ENCODE measurements around the gene KCNIP3. TPM values are rescaled to one million over a fixed set of nuclear protein-coding genes. Genes with fewer than 3 reads are reported as not detected.
A peak's percentile ranks its signal among the peaks of the same experiment; 100 is the strongest.
"Not testable (repeated sequence)": the region's sequence is repeated elsewhere in the genome, so short reads cannot be mapped to it uniquely, and the experiment has no call there.

KCNIP3 gene
- total RNA-seq, 2 donors from 2014 or later = not detected

GRCh38 chr2:95401480-95401879, 104.3 kb downstream of the KCNIP3 start:
- DNase-seq (no peak), ATAC-seq (no peak)
- Mint-ChIP-seq H3K27me3 (peaks cover 4% of the 10 kb centered on the region), H3K36me3 (ENCODE audit: low read depth) (no peaks in the 10 kb centered on the region), H3K4me1 (peaks cover 23% of the 10 kb centered on the region), H3K4me3 (peak overlapping the region; percentile 97), H3K27ac (peak overlapping the region; percentile 96)
- H3K9me3 ChIP-seq (ENCODE audit: control insufficient read depth, low read length, poor library complexity, severe bottlenecking) = no peaks in the 10 kb centered on the region

GRCh38 chr2:95402004-95402369, 104.8 kb downstream of the KCNIP3 start:
- H3K36me3 Mint-ChIP-seq (ENCODE audit: low read depth); H3K27me3 Mint-ChIP-seq; DNase-seq; H3K9me3 ChIP-seq (ENCODE audit: control insufficient read depth, low read length, poor library complexity, severe bottlenecking): not testable (repeated sequence)
- ATAC-seq = peak; percentile 23
- peak overlapping the region; percentile 96 for H3K27ac Mint-ChIP-seq
- peak overlapping the region; percentile 97 for H3K4me3 Mint-ChIP-seq
- peaks cover 22% of the 10 kb centered on the region for H3K4me1 Mint-ChIP-seq

GRCh38 chr2:95402370-95403203, 105.4 kb downstream of the KCNIP3 start, which contains the start of gene FAHD2A:
Gene FAHD2A, plus strand, starts transcription at chr2:95402708. Its CDS starts 2,851 bp downstream, at chr2:95405559.
- no peaks in the 10 kb centered on the region for H3K9me3 ChIP-seq (ENCODE audit: control insufficient read depth, low read length, poor library complexity, severe bottlenecking)
- ATAC-seq (peak; percentile 95), DNase-seq (peak; percentile 81 to 90 (median 86))
- Mint-ChIP-seq H3K4me1 (peaks cover 18% of the 10 kb centered on the region), H3K27ac (peak within 1 kb of the TSS; percentile 96), H3K4me3 (peak within 1 kb of the TSS; percentile 97), H3K27me3 (no peaks in the 10 kb centered on the region), H3K36me3 (ENCODE audit: low read depth) (no peaks in the 10 kb centered on the region)

GRCh38 chr2:95403204-95403721, 106.1 kb downstream of the KCNIP3 start:
- not testable (repeated sequence) for H3K9me3 ChIP-seq (ENCODE audit: control insufficient read depth, low read length, poor library complexity, severe bottlenecking); DNase-seq; H3K27me3 Mint-ChIP-seq; H3K36me3 Mint-ChIP-seq (ENCODE audit: low read depth)
- Mint-ChIP-seq H3K4me1 (peaks cover 18% of the 10 kb centered on the region), H3K27ac (peak overlapping the region; percentile 96), H3K4me3 (peak overlapping the region; percentile 97)
- ATAC-seq = peak; percentile 45

- Mint-ChIP-seq H3K4me1 (peaks cover 18% of the 10 kb centered on the region), H3K27ac (peak overlapping the region; percentile 96), H3K4me3 (peak overlapping the region; percentile 97)
- not testable (repeated sequence) for ATAC-seq; DNase-seq; H3K9me3 ChIP-seq (ENCODE audit: control insufficient read depth, low read length, poor library complexity, severe bottlenecking); H3K27me3 Mint-ChIP-seq; H3K36me3 Mint-ChIP-seq (ENCODE audit: low read depth)
Observed at GRCh38 chr2:95403824-95404223, 106.7 kb downstream of the KCNIP3 start.

GRCh38 chr2:95404676-95405075, 107.5 kb downstream of the KCNIP3 start:
- ATAC-seq; H3K36me3 Mint-ChIP-seq (ENCODE audit: low read depth); H3K4me3 Mint-ChIP-seq; H3K27me3 Mint-ChIP-seq; DNase-seq; H3K9me3 ChIP-seq (ENCODE audit: control insufficient read depth, low read length, poor library complexity, severe bottlenecking); H3K27ac Mint-ChIP-seq: not testable (repeated sequence)
- peaks cover 18% of the 10 kb centered on the region for H3K4me1 Mint-ChIP-seq

- not testable (repeated sequence) for H3K36me3 Mint-ChIP-seq (ENCODE audit: low read depth); H3K4me3 Mint-ChIP-seq; ATAC-seq; H3K27me3 Mint-ChIP-seq; H3K9me3 ChIP-seq (ENCODE audit: control insufficient read depth, low read length, poor library complexity, severe bottlenecking); DNase-seq; H3K4me1 Mint-ChIP-seq; H3K27ac Mint-ChIP-seq
Observed at GRCh38 chr2:95411239-95411638, 114.1 kb downstream of the KCNIP3 start.

- not testable (repeated sequence) for H3K9me3 ChIP-seq (ENCODE audit: control insufficient read depth, low read length, poor library complexity, severe bottlenecking); H3K27ac Mint-ChIP-seq; H3K4me3 Mint-ChIP-seq; H3K36me3 Mint-ChIP-seq (ENCODE audit: low read depth); H3K4me1 Mint-ChIP-seq; H3K27me3 Mint-ChIP-seq
- DNase-seq = peak; percentile 27 to 55 (median 40)
- ATAC-seq = peak; percentile 83
Observed at GRCh38 chr2:95414015-95414594, 117.0 kb downstream of the KCNIP3 start.

GRCh38 chr2:95415138-95415537, 118.0 kb downstream of the KCNIP3 start:
- not testable (repeated sequence) for ATAC-seq; H3K36me3 Mint-ChIP-seq (ENCODE audit: low read depth); DNase-seq; H3K4me3 Mint-ChIP-seq; H3K27ac Mint-ChIP-seq; H3K4me1 Mint-ChIP-seq; H3K9me3 ChIP-seq (ENCODE audit: control insufficient read depth, low read length, poor library complexity, severe bottlenecking); H3K27me3 Mint-ChIP-seq

- H3K27me3 Mint-ChIP-seq; H3K4me3 Mint-ChIP-seq; H3K9me3 ChIP-seq (ENCODE audit: control insufficient read depth, low read length, poor library complexity, severe bottlenecking); ATAC-seq; H3K27ac Mint-ChIP-seq; H3K4me1 Mint-ChIP-seq; H3K36me3 Mint-ChIP-seq (ENCODE audit: low read depth); DNase-seq: not testable (repeated sequence)
Observed at GRCh38 chr2:95415561-95415960, 118.4 kb downstream of the KCNIP3 start.

- H3K9me3 ChIP-seq (ENCODE audit: control insufficient read depth, low read length, poor library complexity, severe bottlenecking); H3K36me3 Mint-ChIP-seq (ENCODE audit: low read depth); DNase-seq; ATAC-seq; H3K4me3 Mint-ChIP-seq; H3K27ac Mint-ChIP-seq; H3K27me3 Mint-ChIP-seq; H3K4me1 Mint-ChIP-seq: not testable (repeated sequence)
Observed at GRCh38 chr2:95427196-95427867, 130.2 kb downstream of the KCNIP3 start.

GRCh38 chr2:95429748-95430467, 132.8 kb downstream of the KCNIP3 start:
- H3K27ac Mint-ChIP-seq; DNase-seq; H3K36me3 Mint-ChIP-seq (ENCODE audit: low read depth); H3K27me3 Mint-ChIP-seq; ATAC-seq; H3K9me3 ChIP-seq (ENCODE audit: control insufficient read depth, low read length, poor library complexity, severe bottlenecking); H3K4me3 Mint-ChIP-seq; H3K4me1 Mint-ChIP-seq: not testable (repeated sequence)

GRCh38 chr2:95433373-95433772, 136.2 kb downstream of the KCNIP3 start:
- not testable (repeated sequence) for DNase-seq; H3K27ac Mint-ChIP-seq; ATAC-seq; H3K9me3 ChIP-seq (ENCODE audit: control insufficient read depth, low read length, poor library complexity, severe bottlenecking); H3K27me3 Mint-ChIP-seq; H3K4me3 Mint-ChIP-seq; H3K36me3 Mint-ChIP-seq (ENCODE audit: low read depth); H3K4me1 Mint-ChIP-seq

Measured in T-helper 17 cell (primary cell).